ENCODE data around the gene KIAA0825. TPM values are rescaled to one million over a fixed set of nuclear protein-coding genes. Genes with fewer than 3 reads are reported as not detected.
"Not testable (repeated sequence)": the region's sequence is repeated elsewhere in the genome, so short reads cannot be mapped to it uniquely, and the experiment has no call there.

Gene KIAA0825
- total RNA-seq, 1 donor from 2014 or later, result 2.0 TPM

GRCh38 chr5:94153736-94154450, 464.5 kb downstream of the KIAA0825 start:
- no peak for DNase-seq (ENCODE audit: low spot score)
- Mint-ChIP-seq H3K4me3 (ENCODE audit: unreplicated experiment) (no peak overlapping the region), H3K27me3 (ENCODE audit: unreplicated experiment) (no peaks in the 10 kb centered on the region), H3K27ac (ENCODE audit: unreplicated experiment) (no peak overlapping the region), H3K4me1 (ENCODE audit: unreplicated experiment) (no peaks in the 10 kb centered on the region), H3K36me3 (ENCODE audit: low read depth, unreplicated experiment) (no peaks in the 10 kb centered on the region), H3K9me3 (ENCODE audit: unreplicated experiment) (no peaks in the 10 kb centered on the region)
- no peak for TF ChIP-seq CTCF (IDR thresholded peaks at IDR 0.05; ENCODE audit: unreplicated experiment)

- not testable (repeated sequence) for H3K27ac Mint-ChIP-seq (ENCODE audit: unreplicated experiment); H3K9me3 Mint-ChIP-seq (ENCODE audit: unreplicated experiment); H3K4me3 Mint-ChIP-seq (ENCODE audit: unreplicated experiment); H3K27me3 Mint-ChIP-seq (ENCODE audit: unreplicated experiment); H3K36me3 Mint-ChIP-seq (ENCODE audit: low read depth, unreplicated experiment); DNase-seq (ENCODE audit: low spot score); H3K4me1 Mint-ChIP-seq (ENCODE audit: unreplicated experiment)
These were observed 474.8 kb downstream of the KIAA0825 start for GRCh38 chr5:94143621-94144020.

- H3K27ac Mint-ChIP-seq (ENCODE audit: unreplicated experiment), result no peak overlapping the region
- H3K4me3 Mint-ChIP-seq (ENCODE audit: unreplicated experiment), result no peak overlapping the region
- H3K4me1 Mint-ChIP-seq (ENCODE audit: unreplicated experiment), result no peaks in the 10 kb centered on the region
- H3K27me3 Mint-ChIP-seq (ENCODE audit: unreplicated experiment), result no peaks in the 10 kb centered on the region
- no peak for TF ChIP-seq CTCF (IDR thresholded peaks at IDR 0.05; ENCODE audit: unreplicated experiment)
- no peaks in the 10 kb centered on the region for H3K9me3 Mint-ChIP-seq (ENCODE audit: unreplicated experiment)
- no peak for DNase-seq (ENCODE audit: low spot score)
- H3K36me3 Mint-ChIP-seq (ENCODE audit: low read depth, unreplicated experiment), result peaks cover 4% of the 10 kb centered on the region
These were observed 478.1 kb downstream of the KIAA0825 start for GRCh38 chr5:94140300-94140699.

GRCh38 chr5:94130077-94130476, 488.3 kb downstream of the KIAA0825 start:
- Mint-ChIP-seq H3K27ac (ENCODE audit: unreplicated experiment) (no peak overlapping the region), H3K36me3 (ENCODE audit: low read depth, unreplicated experiment) (no peaks in the 10 kb centered on the region), H3K27me3 (ENCODE audit: unreplicated experiment) (no peaks in the 10 kb centered on the region), H3K4me3 (ENCODE audit: unreplicated experiment) (no peak overlapping the region), H3K9me3 (ENCODE audit: unreplicated experiment) (no peaks in the 10 kb centered on the region), H3K4me1 (ENCODE audit: unreplicated experiment) (no peaks in the 10 kb centered on the region)
- DNase-seq (ENCODE audit: low spot score), result no peak
- TF ChIP-seq CTCF (IDR thresholded peaks at IDR 0.05; ENCODE audit: unreplicated experiment), result no peak

GRCh38 chr5:94125107-94125506, 493.3 kb downstream of the KIAA0825 start:
- DNase-seq (ENCODE audit: low spot score), result no peak
- Mint-ChIP-seq H3K36me3 (ENCODE audit: low read depth, unreplicated experiment) (no peaks in the 10 kb centered on the region), H3K27ac (ENCODE audit: unreplicated experiment) (no peak overlapping the region), H3K4me1 (ENCODE audit: unreplicated experiment) (no peaks in the 10 kb centered on the region), H3K27me3 (ENCODE audit: unreplicated experiment) (peaks cover 1% of the 10 kb centered on the region), H3K4me3 (ENCODE audit: unreplicated experiment) (no peak overlapping the region), H3K9me3 (ENCODE audit: unreplicated experiment) (no peaks in the 10 kb centered on the region)
- TF ChIP-seq CTCF (IDR thresholded peaks at IDR 0.05; ENCODE audit: unreplicated experiment), result no peak

GRCh38 chr5:94116317-94116716, 502.1 kb downstream of the KIAA0825 start:
- H3K4me3 Mint-ChIP-seq (ENCODE audit: unreplicated experiment); H3K27me3 Mint-ChIP-seq (ENCODE audit: unreplicated experiment); DNase-seq (ENCODE audit: low spot score); H3K27ac Mint-ChIP-seq (ENCODE audit: unreplicated experiment); H3K4me1 Mint-ChIP-seq (ENCODE audit: unreplicated experiment); H3K9me3 Mint-ChIP-seq (ENCODE audit: unreplicated experiment); H3K36me3 Mint-ChIP-seq (ENCODE audit: low read depth, unreplicated experiment): not testable (repeated sequence)
